Adrenal gland (tissue), 5 donors: ENCODE measurements around the gene RASGEF1C.

ENCODE experiments used
- CTCF ChIP-seq, 6 experiments: fragments of 450-650 bp in 4 of 6; fragments of 200-600 bp in 2 of 6; sonication (generic) in 1 of 6; IDR thresholded peaks; 1 replicate in 5 of 6; 2 replicates in 1 of 6; pipeline versions ENCODE4 v1.5.1 to v1.8.0; 2016 to 2021; ENCODE audit warnings: antibody characterized with exemption in 6 of 6, mild to moderate bottlenecking in 2 of 6, moderate library complexity in 1 of 6
- POLR2A ChIP-seq, 2 donors: fragments of 450-650 bp; IDR thresholded peaks; one replicate each; pipeline ENCODE4 v1.6.1; 2017; ENCODE audit warnings: antibody characterized with exemption in 2 of 2, mild to moderate bottlenecking in 2 of 2, moderate library complexity in 1 of 2
- donor health status: DM: no; HTN: no; CAD: no.

DNA sequence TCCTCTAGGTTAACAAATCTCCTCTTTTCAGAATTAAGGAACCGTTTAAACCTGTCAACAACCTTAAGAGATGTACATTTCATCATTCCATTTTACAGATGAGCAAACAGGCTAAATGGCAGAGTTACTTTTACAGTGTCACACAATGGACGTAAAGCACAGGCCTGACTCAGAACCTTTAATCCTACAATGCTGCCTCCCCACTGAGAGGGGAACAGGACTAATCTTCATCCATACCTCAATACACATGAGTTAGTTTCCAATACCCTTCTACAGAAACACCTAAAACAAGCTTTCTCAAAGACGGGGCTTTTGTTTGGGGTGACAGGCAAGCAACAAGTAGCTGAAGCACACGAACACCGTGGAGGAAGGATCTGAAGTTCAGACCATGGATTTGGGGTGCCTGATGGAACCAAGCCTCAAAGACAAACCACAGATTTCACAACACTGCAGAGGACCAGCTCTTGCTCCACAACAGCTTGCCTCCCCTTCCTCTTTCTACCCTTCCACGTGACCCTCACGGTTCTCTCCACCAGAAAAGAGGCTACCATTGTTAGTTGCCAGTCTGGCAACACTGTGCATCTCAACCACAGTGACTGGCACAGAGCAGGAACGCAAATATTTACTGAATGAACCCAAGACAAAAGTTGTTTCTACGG is 139.3 kb downstream of the RASGEF1C start:
- TF ChIP-seq CTCF (IDR thresholded peaks at IDR 0.05), result no peak
- no peak for TF ChIP-seq POLR2A (IDR thresholded peaks at IDR 0.05)
